GM10248 (cell line): ENCODE data around the gene ASB15.

Source experiments
- CTCF ChIA-PET: fragments of 300-600 bp; sonication (Branson Sonifier 250); formaldehyde crosslinking; extraction: SDS; loops from one replicate; lab custom pipeline; 2021; ENCODE audit warnings: antibody characterized with exemption; lab: Yijun Ruan, JAX
- POLR2A ChIA-PET: fragments of 350-650 bp; sonication (Branson Sonifier 250); formaldehyde crosslinking; extraction: SDS; loops from one replicate; lab custom pipeline; 2020; ENCODE audit warnings: antibody characterized with exemption; lab: Yijun Ruan, JAX
- DNase-seq: peaks from one replicate; pipeline ENCODE4 v3.0.0; 2012; ENCODE audit errors: extremely low spot score
- TF ChIP-seq, protein P1 (sequence below): IDR thresholded peaks from 2 replicates; pipeline ENCODE4 v1.5.1; 2012; ENCODE audit warnings: mild to moderate bottlenecking, low read depth; ENCODE audit errors: extremely low read depth, missing control alignments, control extremely low read depth

The ASB15 gene

GRCh38 chr7:123615344-123615743 is 13.7 kb downstream of the ASB15 start:
- TF ChIP-seq, protein P1, sequence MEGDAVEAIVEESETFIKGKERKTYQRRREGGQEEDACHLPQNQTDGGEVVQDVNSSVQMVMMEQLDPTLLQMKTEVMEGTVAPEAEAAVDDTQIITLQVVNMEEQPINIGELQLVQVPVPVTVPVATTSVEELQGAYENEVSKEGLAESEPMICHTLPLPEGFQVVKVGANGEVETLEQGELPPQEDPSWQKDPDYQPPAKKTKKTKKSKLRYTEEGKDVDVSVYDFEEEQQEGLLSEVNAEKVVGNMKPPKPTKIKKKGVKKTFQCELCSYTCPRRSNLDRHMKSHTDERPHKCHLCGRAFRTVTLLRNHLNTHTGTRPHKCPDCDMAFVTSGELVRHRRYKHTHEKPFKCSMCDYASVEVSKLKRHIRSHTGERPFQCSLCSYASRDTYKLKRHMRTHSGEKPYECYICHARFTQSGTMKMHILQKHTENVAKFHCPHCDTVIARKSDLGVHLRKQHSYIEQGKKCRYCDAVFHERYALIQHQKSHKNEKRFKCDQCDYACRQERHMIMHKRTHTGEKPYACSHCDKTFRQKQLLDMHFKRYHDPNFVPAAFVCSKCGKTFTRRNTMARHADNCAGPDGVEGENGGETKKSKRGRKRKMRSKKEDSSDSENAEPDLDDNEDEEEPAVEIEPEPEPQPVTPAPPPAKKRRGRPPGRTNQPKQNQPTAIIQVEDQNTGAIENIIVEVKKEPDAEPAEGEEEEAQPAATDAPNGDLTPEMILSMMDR, result no peak
- DNase-seq, result no peak
- ChIA-PET CTCF (interaction anchor here (1.0 to 3.3 kb wide), 3 partner anchors 10 to 257 kb away, joined by 3 to 19 read pairs (median 4); no protein-coding TSS in a partner anchor), POLR2A (no interaction called here)

DNA sequence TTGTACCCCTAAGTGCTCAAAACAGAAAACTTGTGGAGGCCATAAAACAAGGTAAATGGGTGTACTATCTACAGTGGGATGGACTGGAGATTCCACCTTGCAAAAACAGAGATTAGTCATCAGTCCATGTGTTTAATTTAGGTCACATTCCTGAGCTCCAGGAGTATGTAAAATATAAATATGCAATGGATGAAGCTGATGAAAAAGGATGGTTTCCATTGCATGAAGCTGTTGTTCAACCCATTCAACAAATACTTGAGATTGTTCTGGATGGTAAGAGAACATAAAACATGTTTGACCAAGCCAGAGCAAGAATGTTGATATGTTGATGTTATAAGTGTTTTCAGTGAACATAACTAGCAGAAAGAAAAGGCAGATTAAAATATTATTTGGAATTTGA is 14.6 kb downstream of the ASB15 start:
- ChIA-PET POLR2A (no interaction called here), CTCF (interaction anchor here (3.3 kb wide), 1 partner anchor 9 kb away, joined by 19 read pairs; no protein-coding TSS in a partner anchor)
- TF ChIP-seq, protein P1, result no peak
- DNase-seq, result no peak

DNA sequence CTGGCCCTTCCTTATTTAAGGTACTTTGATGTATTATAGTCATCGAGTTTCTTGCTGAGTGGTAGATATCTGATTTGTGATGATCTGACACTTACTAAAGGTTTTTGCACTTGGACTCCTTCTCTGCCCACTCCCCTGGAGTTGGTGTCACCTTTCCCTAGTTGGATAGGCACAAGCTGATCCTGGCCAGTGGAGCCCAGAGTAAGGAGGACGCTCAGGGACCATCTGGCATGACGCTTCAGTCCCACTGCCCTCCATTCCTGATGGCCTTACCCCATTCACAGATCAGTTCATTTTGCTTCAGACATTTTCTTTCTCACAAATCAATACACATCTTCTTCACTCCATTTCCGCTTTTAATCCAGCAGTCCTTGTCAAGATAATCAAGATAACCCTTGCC is 20.1 kb downstream of the ASB15 start:
- CTCF ChIA-PET, result interaction anchor here (1.4 kb wide), 1 partner anchor 15 kb away, joined by 4 read pairs; no protein-coding TSS in a partner anchor
- POLR2A ChIA-PET, result no interaction called here
- TF ChIP-seq, protein P1, result no peak
- no peak for DNase-seq

DNA sequence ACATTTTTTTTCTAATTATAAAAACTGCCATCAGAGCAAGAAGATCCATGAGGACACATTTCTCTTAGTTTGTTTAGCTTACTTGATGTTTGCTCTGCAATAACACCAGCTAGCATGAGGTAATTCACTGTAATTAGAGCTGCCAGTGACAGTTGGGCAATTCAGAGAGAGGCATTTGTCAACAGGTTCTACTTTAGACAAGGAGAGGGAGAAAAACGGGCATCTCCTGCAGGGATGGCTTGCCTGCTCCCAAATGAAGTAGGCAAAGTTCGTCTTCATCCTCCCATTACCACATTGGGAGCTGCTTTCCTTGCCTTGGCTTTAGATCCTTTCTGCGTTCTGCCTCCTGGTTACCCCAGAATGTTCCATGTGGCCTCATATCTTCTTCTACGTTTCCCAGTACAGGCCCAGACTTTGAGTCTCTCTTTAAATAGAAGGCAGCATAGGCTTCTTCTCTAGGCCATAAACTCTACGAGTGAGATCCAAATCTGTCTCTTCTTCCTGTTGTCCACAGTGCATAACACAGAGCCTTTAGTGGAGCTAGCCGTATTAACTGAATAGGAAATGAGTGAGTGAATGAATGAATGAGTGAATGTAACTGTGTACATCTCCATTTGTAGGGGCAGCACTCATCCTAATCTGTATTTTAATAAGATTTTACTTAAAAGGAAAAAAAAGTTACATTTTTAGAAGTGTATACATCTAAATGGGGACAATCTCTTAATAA is 21.2 kb downstream of the ASB15 start:
- ChIA-PET CTCF (interaction anchor here (1.0 to 2.1 kb wide), 4 partner anchors 11 to 50 kb away, joined by 3 to 15 read pairs (median 4); no protein-coding TSS in a partner anchor), POLR2A (no interaction called here)
- no peak for DNase-seq
- TF ChIP-seq, protein P1, result no peak

- CTCF ChIA-PET, result interaction anchor here (0.6 to 2.9 kb wide), 20 partner anchors 9 to 255 kb away, joined by 3 to 25 read pairs (median 5); no protein-coding TSS in a partner anchor
- POLR2A ChIA-PET, result no interaction called here
- peak; percentile 63 for DNase-seq
- TF ChIP-seq, protein P1, result peak; percentile 81
Measured at GRCh38 chr7:123624527-123625183, 23.0 kb downstream of the ASB15 start.

DNA sequence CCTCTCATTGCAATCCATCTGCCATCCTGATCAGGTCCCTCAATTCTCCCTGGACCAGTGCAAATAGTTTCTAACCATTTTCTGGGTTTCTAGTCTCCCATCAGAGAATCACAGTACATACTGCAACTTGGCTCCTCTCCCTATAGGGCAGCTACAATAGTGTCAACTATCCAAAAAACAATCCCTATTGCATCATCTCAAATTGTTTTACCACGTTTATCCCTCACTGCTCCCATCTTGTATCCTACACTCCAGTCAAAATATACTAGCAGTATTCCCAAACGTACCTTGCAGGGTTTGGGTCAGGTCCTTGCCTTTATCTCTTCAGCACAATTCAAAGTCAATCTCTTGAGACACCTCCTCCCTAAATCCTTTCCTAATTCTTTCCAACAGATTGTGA is 23.6 kb downstream of the ASB15 start:
- POLR2A ChIA-PET, result no interaction called here
- TF ChIP-seq, protein P1, result no peak
- CTCF ChIA-PET, result interaction anchor here (0.8 to 2.9 kb wide), 16 partner anchors 11 to 254 kb away, joined by 3 to 25 read pairs (median 5); no protein-coding TSS in a partner anchor

More for the DNA sequence above, 23.6 kb downstream of the ASB15 start:
- DNase-seq, result no peak
